HG03095 (cell line): Measurements from ENCODE around the gene LRRC45.
A peak's percentile ranks its signal among the peaks of the same experiment; 100 is the strongest.

Experiments
- ATAC-seq: cut with Tn5 transposase; IDR thresholded peaks from one replicate; pipeline ENCODE4 v1.9.1; 2021; ENCODE audit warnings: moderate library complexity; ENCODE audit not compliant: unreplicated experiment

LRRC45 gene

GRCh38 chr17:82049106-82049505 is 26.0 kb downstream of the LRRC45 start:
- ATAC-seq, result no peak

GRCh38 chr17:82049521-82049971 is 26.4 kb downstream of the LRRC45 start:
- no peak for ATAC-seq

GRCh38 chr17:82050152-82050760 is 27.2 kb downstream of the LRRC45 start:
- ATAC-seq, result no peak

GRCh38 chr17:82050761-82051641 is 27.9 kb downstream of the LRRC45 start:
- ATAC-seq, result no peak

GRCh38 chr17:82051776-82052637 is 28.9 kb downstream of the LRRC45 start, which contains the start of the genes GPS1 and RFNG:
TSS of gene GPS1 (plus strand) at chr17:82051898. CDS start at chr17:82051932, 34 bp downstream.
TSS of gene RFNG (minus strand) at chr17:82051811. CDS start at chr17:82051766, 45 bp downstream.
- peak; percentile 61 for ATAC-seq

- ATAC-seq, result no peak
These were observed 29.5 kb downstream of the LRRC45 start for GRCh38 chr17:82052638-82053059.

GRCh38 chr17:82053130-82053529 is 30.0 kb downstream of the LRRC45 start:
- no peak for ATAC-seq

GRCh38 chr17:82053556-82054263 is 30.6 kb downstream of the LRRC45 start:
- ATAC-seq, result no peak

- ATAC-seq, result no peak
These were observed 31.4 kb downstream of the LRRC45 start for GRCh38 chr17:82054351-82055022.

GRCh38 chr17:82055023-82055964 is 32.2 kb downstream of the LRRC45 start:
- no peak for ATAC-seq

GRCh38 chr17:82055965-82056728 is 33.0 kb downstream of the LRRC45 start:
- no peak for ATAC-seq

GRCh38 chr17:82056729-82057621 is 33.9 kb downstream of the LRRC45 start:
- no peak for ATAC-seq

- no peak for ATAC-seq
These were observed 35.2 kb downstream of the LRRC45 start for GRCh38 chr17:82058230-82058854.

GRCh38 chr17:82058855-82059249 is 35.7 kb downstream of the LRRC45 start:
- no peak for ATAC-seq

- no peak for ATAC-seq
These were observed 36.3 kb downstream of the LRRC45 start for GRCh38 chr17:82059272-82060000.

- ATAC-seq, result no peak
These were observed 36.9 kb downstream of the LRRC45 start for GRCh38 chr17:82060001-82060380.
